Neutrophil (primary cell): ENCODE data around the gene MXRA7.

ENCODE experiments used
- H3K27ac ChIP-seq: fragments of 200-600 bp; sonication (generic); 2 replicates; pipeline ENCODE4 v1.5.1; 2016; ENCODE audit warnings: mild to moderate bottlenecking, moderate library complexity
- H3K27me3 ChIP-seq: fragments of 200-600 bp; sonication (generic); 2 replicates; pipeline ENCODE4 v1.6.0; 2016; ENCODE audit warnings: mild to moderate bottlenecking
- H3K36me3 ChIP-seq: fragments of 200-600 bp; sonication (generic); 2 replicates; pipeline ENCODE4 v1.5.1; 2017
- H3K4me1 ChIP-seq, 2 experiments: fragments of 200-600 bp in 1 of 2; sonication (generic) in 1 of 2; 1 replicate in 1 of 2; 2 replicates in 1 of 2; pipeline versions ENCODE4 v1.5.1 to v1.6.1; 2013 to 2016; ENCODE audit warnings: low read depth in 1 of 2, low read length in 1 of 2, mild to moderate bottlenecking in 1 of 2, moderate library complexity in 1 of 2; ENCODE audit not compliant: control insufficient read depth in 1 of 2, insufficient read depth in 1 of 2
- H3K4me3 ChIP-seq, 2 experiments: fragments of 200-600 bp in 1 of 2; sonication (generic) in 1 of 2; 1 replicate in 1 of 2; 2 replicates in 1 of 2; pipeline ENCODE4 v1.5.1; 2013 to 2016; ENCODE audit warnings: low read depth in 1 of 2, low read length in 1 of 2, mild to moderate bottlenecking in 1 of 2, moderate library complexity in 1 of 2
- H3K9me3 ChIP-seq: fragments of 200-600 bp; sonication (generic); 2 replicates; pipeline ENCODE4 v1.5.1; 2016
- TF ChIP-seq, protein P1 (sequence below): fragments of 200-600 bp; sonication (generic); IDR thresholded peaks from 2 replicates; pipeline ENCODE4 v1.5.1; 2016; ENCODE audit warnings: antibody characterized with exemption

MXRA7 gene, protein sequence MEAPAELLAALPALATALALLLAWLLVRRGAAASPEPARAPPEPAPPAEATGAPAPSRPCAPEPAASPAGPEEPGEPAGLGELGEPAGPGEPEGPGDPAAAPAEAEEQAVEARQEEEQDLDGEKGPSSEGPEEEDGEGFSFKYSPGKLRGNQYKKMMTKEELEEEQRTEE

DNA sequence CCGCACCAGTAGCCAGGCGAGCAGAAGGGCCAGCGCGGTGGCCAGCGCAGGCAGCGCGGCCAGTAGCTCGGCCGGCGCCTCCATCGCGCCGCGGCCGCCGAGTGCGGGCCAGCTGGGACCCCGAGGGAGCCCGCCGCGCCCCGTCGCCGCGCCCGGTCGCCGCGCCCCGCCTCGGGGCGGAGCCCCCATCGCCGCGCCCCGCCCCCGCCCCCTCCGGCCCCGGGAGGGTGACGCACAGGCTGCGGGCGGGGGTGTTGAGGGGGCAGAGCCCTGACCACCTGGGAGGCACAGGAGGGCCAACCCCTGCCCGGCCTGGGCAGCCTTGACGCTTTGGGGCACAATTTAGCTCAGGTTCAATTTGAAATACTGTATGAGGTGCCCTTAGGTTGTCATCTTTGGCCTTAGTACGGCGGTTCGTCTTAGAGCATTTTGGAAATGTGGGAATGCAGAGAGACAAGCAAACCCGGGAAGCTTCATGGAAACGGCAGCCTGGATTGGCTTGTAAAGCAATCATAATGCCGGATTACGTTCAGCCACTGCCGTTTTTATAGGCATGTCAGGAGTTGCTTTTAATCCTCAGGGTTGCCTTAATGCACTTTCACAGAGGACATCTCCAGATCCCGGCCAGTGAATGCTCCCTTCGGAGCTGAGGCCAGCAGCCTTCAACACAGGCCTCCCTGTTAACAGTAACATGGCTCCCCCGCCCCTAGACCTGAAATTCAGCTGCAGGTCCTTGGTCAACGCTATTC, at the start of gene MXRA7:
Gene MXRA7 (minus strand): TSS at position 103 of the 749 bp plus-strand sequence. CDS start 19 bp downstream, at position 84.
- peak within 1 kb of the TSS; percentile 54 to 56 for H3K4me3 ChIP-seq
- H3K36me3 ChIP-seq = peaks cover 21% of the 10 kb centered on the region
- no peaks in the 10 kb centered on the region for H3K9me3 ChIP-seq
- peaks cover 34 to 38% of the 10 kb centered on the region in 2 experiments for H3K4me1 ChIP-seq
- H3K27me3 ChIP-seq = peaks cover 32% of the 10 kb centered on the region
- TF ChIP-seq, protein P1, sequence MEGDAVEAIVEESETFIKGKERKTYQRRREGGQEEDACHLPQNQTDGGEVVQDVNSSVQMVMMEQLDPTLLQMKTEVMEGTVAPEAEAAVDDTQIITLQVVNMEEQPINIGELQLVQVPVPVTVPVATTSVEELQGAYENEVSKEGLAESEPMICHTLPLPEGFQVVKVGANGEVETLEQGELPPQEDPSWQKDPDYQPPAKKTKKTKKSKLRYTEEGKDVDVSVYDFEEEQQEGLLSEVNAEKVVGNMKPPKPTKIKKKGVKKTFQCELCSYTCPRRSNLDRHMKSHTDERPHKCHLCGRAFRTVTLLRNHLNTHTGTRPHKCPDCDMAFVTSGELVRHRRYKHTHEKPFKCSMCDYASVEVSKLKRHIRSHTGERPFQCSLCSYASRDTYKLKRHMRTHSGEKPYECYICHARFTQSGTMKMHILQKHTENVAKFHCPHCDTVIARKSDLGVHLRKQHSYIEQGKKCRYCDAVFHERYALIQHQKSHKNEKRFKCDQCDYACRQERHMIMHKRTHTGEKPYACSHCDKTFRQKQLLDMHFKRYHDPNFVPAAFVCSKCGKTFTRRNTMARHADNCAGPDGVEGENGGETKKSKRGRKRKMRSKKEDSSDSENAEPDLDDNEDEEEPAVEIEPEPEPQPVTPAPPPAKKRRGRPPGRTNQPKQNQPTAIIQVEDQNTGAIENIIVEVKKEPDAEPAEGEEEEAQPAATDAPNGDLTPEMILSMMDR = no peak
- peak within 1 kb of the TSS; percentile 35 for H3K27ac ChIP-seq

DNA sequence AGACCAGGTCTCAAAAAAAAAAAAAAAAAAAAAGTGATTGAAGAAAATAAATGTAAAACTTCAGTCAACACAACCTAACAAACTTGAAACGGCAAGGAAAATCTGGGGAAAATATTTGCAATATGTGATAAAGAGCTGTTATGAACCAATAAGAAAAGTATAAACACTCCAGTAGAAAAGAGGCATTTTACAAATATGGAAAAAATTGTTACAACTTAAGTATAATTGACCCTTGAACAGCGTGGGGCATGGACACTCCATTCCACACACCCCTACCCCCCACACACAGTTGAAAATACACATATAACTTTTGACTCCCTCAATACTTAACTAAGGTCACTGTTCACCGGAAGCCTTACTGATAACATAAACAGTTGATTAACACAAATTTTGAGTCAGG, 47.8 kb upstream of the MXRA7 start:
- Histone ChIP-seq H3K9me3 (no peaks in the 10 kb centered on the region), H3K4me1 (no peaks in the 10 kb centered on the region), H3K27ac (no peak overlapping the region), H3K4me3 (no peak overlapping the region), H3K27me3 (no peaks in the 10 kb centered on the region), H3K36me3 (peaks cover 51% of the 10 kb centered on the region)
- TF ChIP-seq, protein P1 = no peak

DNA sequence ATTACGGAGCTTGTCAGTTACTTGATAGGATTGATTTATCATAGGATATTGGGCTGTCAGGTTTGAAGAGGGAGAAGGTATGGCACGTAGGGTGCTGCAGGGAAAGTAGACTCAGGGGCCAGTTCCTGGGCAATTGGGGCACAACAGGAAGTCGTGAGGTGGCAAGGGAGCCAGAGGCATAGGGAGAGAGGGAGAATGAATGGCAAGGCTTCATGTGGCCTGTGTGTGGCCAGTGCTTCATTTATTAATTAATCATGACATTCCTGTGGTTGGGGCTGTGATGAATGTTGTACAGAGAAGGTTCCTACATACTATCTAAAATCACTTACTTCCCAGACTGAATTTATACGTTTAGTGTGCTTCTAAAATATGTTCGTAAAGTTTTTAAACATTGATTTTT, 46.5 kb upstream of the MXRA7 start:
- peaks cover 60% of the 10 kb centered on the region for H3K36me3 ChIP-seq
- no peaks in the 10 kb centered on the region for H3K27me3 ChIP-seq
- no peaks in the 10 kb centered on the region for H3K9me3 ChIP-seq
- no peak overlapping the region for H3K4me3 ChIP-seq
- TF ChIP-seq, protein P1 = no peak
- no peaks in the 10 kb centered on the region for H3K4me1 ChIP-seq
- H3K27ac ChIP-seq = no peak overlapping the region

DNA sequence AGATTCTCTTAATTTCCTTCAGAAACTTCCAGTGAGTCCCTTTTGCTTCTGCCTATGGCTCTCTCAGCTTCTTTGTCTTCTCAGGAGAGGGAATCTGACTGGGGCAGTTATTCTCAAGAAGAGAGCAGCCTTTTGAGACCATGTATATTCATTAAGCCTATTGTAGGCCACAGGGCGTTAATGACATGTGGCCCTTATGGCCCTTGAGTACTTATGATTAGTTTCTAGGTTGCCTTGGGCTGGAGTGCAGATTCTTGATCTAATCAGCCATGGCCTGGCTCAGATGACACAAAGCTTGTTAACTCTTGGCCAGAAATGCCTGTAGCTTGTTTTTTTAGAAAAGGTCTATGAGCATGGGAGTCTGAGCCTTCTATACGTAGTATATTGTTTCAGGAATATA, 44.5 kb upstream of the MXRA7 start:
- H3K36me3 ChIP-seq = peaks cover 48% of the 10 kb centered on the region
- H3K27ac ChIP-seq = no peak overlapping the region
- H3K4me3 ChIP-seq = no peak overlapping the region

DNA sequence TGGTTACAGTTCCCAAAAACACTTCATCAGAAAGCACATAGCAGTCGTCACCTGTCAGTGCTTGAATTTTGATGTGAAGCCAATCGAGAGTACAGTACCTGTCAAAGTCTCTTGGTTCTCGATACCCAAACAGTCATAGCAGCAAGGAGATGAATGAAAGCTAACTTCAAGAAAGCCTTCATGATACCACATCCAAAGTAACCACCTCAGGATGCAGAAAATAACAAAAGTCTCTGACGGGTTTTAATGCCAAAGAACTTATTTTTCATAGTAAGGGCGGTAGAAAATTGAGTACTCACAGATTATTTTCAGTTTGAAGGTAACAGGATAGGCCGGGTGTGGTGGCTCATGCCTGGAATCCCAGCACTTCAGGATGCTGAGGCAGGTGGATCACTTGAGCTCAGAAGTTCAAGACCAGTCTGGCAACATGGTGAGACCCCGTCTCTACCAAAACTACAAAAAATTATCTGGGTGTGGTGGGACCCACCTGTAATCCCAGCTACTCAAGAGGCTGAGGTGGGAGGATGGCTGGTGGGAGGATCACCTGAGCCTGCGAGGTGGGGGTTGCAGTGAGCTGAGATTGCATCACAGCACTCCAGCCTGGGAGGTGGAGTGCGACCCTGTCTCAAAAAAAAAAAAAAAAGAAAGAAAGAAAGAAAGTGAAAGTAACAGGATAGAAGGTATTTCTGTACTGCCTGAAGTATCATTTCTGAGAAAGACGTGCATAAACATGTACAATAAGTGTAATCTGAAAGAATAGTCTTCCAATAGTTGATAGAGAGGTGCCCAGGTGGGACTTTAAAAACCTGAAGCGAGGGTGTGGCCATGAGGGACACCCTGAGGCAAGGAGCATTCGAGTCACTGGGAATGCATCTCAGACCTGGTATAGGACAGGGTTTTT, 42.5 kb upstream of the MXRA7 start:
- TF ChIP-seq, protein P1 = no peak
- Histone ChIP-seq H3K27ac (no peak overlapping the region), H3K36me3 (peaks cover 51% of the 10 kb centered on the region), H3K4me1 (no peaks in the 10 kb centered on the region), H3K4me3 (no peak overlapping the region), H3K27me3 (no peaks in the 10 kb centered on the region), H3K9me3 (no peaks in the 10 kb centered on the region)

More for the DNA sequence above, 44.5 kb upstream of the MXRA7 start:
- TF ChIP-seq, protein P1 = no peak
- Histone ChIP-seq H3K4me1 (no peaks in the 10 kb centered on the region), H3K27me3 (no peaks in the 10 kb centered on the region), H3K9me3 (no peaks in the 10 kb centered on the region)
